Measurements from ENCODE around the gene HSD17B11.
"Not testable (repeated sequence)": the region's sequence is repeated elsewhere in the genome, so short reads cannot be mapped to it uniquely, and the experiment has no call there.

The HSD17B11 gene

DNA sequence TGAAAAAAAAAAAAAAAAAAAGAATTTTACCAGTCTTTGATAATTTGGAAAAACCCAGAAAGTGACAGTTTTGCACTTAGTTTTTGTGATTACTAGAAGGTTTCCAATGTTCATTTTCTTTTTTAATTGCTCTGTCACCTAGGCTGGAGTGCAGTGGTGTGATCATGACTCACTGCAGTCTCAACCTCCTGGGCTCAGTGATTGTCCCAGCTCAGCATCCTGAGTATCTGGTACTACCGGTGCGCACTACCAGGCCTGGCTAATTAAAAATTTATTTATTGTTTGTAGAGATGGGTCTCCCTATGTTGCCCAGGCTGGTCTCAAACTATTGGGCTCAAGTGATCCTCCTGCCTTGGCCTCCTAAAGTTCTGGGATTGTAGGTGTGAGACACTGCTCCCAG lies 34.7 kb upstream of the HSD17B11 start:
- TF ChIP-seq, protein P1, sequence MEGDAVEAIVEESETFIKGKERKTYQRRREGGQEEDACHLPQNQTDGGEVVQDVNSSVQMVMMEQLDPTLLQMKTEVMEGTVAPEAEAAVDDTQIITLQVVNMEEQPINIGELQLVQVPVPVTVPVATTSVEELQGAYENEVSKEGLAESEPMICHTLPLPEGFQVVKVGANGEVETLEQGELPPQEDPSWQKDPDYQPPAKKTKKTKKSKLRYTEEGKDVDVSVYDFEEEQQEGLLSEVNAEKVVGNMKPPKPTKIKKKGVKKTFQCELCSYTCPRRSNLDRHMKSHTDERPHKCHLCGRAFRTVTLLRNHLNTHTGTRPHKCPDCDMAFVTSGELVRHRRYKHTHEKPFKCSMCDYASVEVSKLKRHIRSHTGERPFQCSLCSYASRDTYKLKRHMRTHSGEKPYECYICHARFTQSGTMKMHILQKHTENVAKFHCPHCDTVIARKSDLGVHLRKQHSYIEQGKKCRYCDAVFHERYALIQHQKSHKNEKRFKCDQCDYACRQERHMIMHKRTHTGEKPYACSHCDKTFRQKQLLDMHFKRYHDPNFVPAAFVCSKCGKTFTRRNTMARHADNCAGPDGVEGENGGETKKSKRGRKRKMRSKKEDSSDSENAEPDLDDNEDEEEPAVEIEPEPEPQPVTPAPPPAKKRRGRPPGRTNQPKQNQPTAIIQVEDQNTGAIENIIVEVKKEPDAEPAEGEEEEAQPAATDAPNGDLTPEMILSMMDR (IDR thresholded peaks at IDR 0.05), result no peak
- no peak overlapping the region for H3K27ac ChIP-seq
- DNase-seq (ENCODE audit: low spot score), result no peak
- no peak overlapping the region for H3K4me3 ChIP-seq

DNA sequence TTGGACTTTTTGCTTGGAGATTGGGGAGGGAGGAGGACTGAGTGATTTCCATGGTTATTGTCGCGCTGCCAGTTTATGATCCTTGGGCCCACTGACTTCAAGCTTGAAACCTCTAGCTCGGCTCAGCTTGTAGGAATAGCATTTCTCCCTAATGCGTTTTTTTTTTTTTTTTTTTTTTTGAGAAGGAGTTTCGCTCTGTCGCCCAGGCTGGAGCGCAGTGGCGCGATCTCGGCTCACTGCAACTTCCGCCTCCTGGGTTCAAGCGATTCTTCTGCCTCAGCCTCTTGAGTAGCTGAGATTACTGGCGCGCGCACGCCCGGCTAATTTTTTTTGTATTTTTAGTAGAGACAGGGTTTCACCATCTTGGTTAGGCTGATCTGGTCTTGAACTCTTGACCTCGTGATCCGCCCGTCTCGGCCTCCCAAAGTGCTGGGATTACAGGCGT lies 33.1 kb upstream of the HSD17B11 start:
- peak overlapping the region; percentile 83 for H3K4me3 ChIP-seq
- H3K27ac ChIP-seq; DNase-seq (ENCODE audit: low spot score): not testable (repeated sequence)

DNA sequence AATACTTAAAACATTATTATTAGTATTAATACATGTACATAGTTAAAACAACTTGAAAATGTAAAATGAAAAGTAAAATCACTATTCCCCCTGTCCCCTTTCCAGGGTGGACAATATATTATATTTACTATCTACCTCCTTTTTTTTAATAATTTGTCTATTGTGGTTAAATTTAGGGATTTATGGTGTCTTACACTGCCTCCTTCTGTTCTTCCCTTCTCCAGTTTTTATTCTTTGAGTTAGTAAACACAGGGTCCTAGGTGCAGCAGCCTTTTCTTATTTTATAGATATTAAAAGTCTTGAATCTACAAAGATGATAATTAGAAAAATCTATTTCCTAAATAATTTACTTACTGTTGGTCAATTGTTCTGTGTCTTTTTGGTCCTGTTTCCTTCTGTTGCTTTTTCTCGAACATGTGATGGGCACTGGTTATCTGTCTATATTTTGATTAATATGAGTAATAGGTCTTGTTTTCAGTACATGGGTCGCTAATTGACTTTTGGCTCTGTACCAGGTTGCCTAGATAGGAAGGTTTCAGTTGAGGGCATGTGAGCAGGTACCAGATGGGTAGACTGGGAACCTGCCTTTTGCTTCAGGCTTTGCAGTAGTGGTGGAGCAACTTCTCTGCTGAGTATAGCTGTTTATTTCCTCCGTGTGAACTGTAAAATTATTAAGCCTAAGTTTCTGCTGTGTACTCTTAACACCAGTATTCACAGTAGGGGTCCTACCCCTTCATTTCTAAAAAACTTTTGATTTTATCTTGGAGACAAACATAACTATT lies 32.5 kb upstream of the HSD17B11 start:
- TF ChIP-seq, protein P1 (IDR thresholded peaks at IDR 0.05), result no peak
- Histone ChIP-seq H3K27ac (peak overlapping the region in 1 of 2 donors; percentile 95), H3K4me3 (peak overlapping the region; percentile 83)
- no peak for DNase-seq (ENCODE audit: low spot score)

DNA sequence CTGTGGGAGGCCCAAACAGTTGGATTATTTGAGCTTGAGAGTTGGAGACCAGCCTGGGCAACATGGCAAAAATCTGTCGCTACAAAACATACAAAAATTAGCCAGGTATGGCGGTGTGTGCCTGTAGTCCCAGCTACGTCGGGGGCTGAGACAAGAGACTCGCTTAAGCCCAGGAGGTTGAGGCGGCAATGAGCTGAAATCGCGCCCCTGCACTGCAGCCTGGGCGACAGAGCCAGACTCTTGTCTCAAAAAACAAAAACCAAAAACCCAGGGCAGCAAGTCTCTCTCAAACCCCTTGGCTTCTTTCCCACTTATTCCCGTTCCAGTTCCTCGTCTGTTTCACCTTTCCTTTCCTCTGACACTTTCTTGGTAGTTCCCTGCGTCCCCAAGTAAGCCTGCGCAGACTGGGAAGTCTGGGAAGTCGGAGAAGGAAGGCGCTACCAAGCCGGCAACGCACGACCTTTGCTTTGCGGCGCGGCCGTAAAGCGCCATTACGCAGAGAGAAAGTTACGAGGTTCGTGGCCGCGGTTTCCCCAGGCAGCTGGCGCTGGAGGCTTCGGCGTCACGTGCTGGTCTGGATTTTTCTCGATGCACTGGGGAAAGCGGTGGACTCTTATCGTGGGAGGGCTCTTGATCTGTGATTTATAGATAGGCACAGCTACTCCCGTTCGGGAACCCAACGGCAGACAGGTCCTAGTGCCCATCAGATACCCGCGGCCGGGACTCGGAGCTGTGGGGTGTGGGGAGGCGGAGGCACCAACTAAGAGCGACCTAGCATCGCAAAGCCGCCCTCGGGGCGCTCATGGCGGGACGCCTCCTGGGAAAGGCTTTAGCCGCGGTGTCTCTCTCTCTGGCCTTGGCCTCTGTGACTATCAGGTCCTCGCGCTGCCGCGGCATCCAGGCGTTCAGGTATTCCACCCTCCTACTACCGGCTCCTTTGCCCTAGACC lies 31.4 kb upstream of the HSD17B11 start, which contains the start of gene NUDT9:
TSS of gene NUDT9 (plus strand) at position 470 of the 949 bp plus-strand sequence. CDS start at position 803, 333 bp downstream.
- peak within 1 kb of the TSS; percentile 91 to 95 for H3K27ac ChIP-seq
- TF ChIP-seq, protein P1 (IDR thresholded peaks at IDR 0.05), result no peak
- peak within 1 kb of the TSS; percentile 83 for H3K4me3 ChIP-seq
- peak; percentile 94 for DNase-seq (ENCODE audit: low spot score)

DNA sequence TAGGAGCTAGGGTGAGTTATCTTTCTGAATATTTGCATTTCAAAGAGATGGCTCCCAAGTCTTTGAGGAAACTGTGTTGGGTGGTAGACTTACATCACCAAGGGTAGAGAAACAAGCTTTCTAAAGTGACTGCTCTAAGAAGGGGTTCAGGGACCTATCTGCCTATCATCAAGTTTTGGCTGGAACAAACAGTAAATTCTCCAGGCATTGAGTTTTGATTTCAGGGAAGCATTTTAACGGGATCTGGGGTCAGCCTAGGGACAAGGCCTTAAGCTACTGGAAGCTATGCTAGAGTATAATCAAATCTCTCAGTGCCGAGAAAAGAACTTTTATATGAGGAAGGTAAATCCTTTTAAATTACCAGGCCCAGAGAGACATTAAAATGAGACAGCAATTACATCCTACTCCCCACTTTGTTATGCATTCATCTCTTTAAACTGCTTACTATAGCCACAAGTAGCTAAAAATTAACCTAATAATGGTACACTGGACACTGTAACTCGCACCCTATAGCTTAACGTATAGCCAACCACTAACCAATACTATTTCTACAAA lies 29.4 kb upstream of the HSD17B11 start:
- Histone ChIP-seq H3K4me3 (no peak overlapping the region), H3K27ac (no peak overlapping the region)
- DNase-seq (ENCODE audit: low spot score), result no peak
- TF ChIP-seq, protein P1 (IDR thresholded peaks at IDR 0.05), result no peak

DNA sequence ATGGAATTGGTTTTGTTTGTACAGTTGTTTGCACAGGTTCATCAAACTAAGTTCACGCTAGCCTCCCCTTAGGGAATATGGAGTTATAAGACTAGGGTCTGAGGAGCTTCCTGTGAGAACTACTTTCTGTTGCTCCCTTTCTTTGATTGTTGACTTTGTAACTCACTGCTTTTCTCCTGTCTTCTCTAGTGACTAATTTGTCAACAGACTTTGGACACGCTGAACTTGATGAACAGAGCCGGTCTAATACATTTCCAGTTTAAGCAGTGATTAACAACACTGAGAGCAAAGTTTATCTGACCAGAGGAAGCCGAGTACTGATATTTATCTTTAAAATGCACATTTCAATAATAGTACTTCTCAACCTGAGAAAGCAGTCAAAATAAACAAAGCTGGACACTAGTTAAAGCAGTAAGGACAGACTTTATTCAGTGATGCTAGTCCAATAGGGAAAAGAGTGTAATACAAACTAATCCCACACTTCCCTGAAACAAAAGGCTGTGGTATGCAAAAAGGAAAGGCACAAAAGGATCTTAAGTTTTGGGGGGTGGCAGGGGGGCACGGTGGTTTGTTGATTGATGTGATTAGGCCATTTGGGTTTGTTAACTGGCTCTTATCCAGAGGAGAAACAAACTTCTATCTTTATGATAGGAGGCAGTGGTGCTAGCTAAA lies 28.7 kb upstream of the HSD17B11 start:
- TF ChIP-seq, protein P1 (IDR thresholded peaks at IDR 0.05), result no peak
- H3K27ac ChIP-seq, result no peak overlapping the region
- H3K4me3 ChIP-seq, result no peak overlapping the region
- no peak for DNase-seq (ENCODE audit: low spot score)

DNA sequence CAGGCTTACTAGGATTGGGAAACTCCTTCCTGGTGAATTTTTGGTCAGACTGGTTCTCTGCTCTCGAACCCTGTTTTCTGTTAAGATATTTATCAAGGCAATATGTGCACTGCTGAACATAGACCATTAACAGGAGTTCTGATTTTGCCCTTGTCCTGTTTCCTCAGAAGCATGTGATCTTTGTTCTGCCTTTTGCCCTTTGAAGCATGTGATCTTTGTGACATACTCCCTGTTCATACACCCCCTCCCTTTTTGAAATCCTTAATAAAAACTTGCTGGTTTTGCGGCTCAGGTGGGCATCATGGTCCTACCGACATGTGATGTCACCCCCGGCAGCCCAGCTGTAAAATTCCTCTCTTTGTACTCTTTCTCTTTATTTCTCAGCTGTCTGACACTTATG lies 27.4 kb upstream of the HSD17B11 start:
- DNase-seq (ENCODE audit: low spot score); H3K4me3 ChIP-seq; H3K27ac ChIP-seq: not testable (repeated sequence)
